ENCODE results near the gene TPP1. TPM values are rescaled to one million over a fixed set of nuclear protein-coding genes. Genes with fewer than 3 reads are reported as not detected.

The TPP1 gene
- total and polyA plus RNA-seq, 2 donors (not counting 1 experiment from before 2014, with no cell fraction given): 127 to 136 TPM

DNA sequence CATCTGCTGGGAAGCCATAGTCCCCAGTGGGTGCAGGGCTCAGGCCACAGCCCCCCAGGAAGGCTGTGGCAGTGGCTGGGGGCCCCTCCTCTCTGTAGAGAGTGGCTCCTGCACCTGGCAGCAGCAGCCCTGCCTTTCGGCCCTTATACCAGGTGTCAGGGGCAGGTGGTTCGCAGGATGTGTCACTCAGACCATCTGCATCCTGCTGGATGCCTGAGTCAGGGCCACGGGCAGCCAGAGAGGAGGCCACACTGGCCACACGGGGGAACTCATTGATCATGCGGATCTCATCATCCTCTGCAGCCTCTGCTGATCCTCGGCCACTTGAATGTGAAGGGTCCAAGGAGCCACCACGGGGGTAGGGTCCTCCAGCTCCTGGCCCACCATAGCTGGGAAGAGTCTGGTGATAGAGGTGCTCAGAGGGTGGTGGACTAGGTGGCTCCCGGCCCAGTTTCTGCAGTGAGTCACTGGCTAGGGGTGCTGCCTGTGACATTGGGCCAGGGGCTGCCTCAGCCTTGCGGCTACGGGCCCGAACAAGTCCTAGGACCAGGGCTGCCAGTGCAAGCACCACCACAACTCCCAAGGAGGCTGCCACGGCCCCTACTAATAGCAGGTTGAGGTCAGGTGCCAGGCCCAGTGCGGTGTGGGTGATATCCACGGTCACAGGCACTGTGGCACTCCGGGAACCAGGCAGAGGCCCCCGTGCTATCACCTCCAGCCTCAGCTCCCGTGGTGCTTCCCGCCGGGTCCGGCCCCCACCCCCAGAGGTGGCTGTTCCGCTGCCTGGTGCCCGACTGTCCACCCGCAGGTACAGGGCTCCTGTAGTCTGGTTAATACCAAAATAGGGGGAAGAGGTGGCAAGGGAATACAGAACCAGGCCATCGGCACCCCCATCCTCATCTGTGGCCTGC, 3.3 kb upstream of the TPP1 start:
- Histone ChIP-seq H3K9me3 (ENCODE audit: control insufficient read depth, insufficient read depth, low read depth, low read length) (no peaks in the 10 kb centered on the region), H3K4me1 (ENCODE audit: control insufficient read depth, extremely low read depth, insufficient read depth, low read length) (peaks cover under 1% of the 10 kb centered on the region), H3K9ac (ENCODE audit: insufficient read depth, low read length) (no peak overlapping the region), H2AFZ (ENCODE audit: low read length) (no peak overlapping the region), H3K27ac (ENCODE audit: insufficient read depth, low read length) (no peak overlapping the region), H3K36me3 (ENCODE audit: control insufficient read depth, insufficient read depth, low read length) (no peaks in the 10 kb centered on the region), H3K27me3 (ENCODE audit: control insufficient read depth, insufficient read depth, low read length) (no peaks in the 10 kb centered on the region), H4K20me1 (ENCODE audit: control insufficient read depth, extremely low read depth, insufficient read depth, low read length) (no peaks in the 10 kb centered on the region), H3K79me2 (ENCODE audit: control insufficient read depth, insufficient read depth, low read length) (peaks cover 7% of the 10 kb centered on the region), H3K4me2 (ENCODE audit: extremely low read depth, insufficient read depth, low read length) (no peak overlapping the region), H3K4me3 (replicated peaks in 1 of 4; ENCODE audit: control extremely low read depth in 1 of 4, insufficient read depth in 1 of 4, low read depth in 3 of 4, low read length in 4 of 4) (no peak overlapping the region)
- DNase-seq (ENCODE audit: low read depth in 2 of 2): no peak
- TF ChIP-seq, protein P1, sequence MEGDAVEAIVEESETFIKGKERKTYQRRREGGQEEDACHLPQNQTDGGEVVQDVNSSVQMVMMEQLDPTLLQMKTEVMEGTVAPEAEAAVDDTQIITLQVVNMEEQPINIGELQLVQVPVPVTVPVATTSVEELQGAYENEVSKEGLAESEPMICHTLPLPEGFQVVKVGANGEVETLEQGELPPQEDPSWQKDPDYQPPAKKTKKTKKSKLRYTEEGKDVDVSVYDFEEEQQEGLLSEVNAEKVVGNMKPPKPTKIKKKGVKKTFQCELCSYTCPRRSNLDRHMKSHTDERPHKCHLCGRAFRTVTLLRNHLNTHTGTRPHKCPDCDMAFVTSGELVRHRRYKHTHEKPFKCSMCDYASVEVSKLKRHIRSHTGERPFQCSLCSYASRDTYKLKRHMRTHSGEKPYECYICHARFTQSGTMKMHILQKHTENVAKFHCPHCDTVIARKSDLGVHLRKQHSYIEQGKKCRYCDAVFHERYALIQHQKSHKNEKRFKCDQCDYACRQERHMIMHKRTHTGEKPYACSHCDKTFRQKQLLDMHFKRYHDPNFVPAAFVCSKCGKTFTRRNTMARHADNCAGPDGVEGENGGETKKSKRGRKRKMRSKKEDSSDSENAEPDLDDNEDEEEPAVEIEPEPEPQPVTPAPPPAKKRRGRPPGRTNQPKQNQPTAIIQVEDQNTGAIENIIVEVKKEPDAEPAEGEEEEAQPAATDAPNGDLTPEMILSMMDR (conservative IDR thresholded peaks at IDR 0.05 in 1 of 2, IDR thresholded peaks at IDR 0.05 in 1 of 2; ENCODE audit: low read depth in 1 of 2, low read length in 2 of 2): no peak
- no peak for TF ChIP-seq EZH2 (IDR thresholded peaks at IDR 0.05; ENCODE audit: low read length, missing control alignments)

DNA sequence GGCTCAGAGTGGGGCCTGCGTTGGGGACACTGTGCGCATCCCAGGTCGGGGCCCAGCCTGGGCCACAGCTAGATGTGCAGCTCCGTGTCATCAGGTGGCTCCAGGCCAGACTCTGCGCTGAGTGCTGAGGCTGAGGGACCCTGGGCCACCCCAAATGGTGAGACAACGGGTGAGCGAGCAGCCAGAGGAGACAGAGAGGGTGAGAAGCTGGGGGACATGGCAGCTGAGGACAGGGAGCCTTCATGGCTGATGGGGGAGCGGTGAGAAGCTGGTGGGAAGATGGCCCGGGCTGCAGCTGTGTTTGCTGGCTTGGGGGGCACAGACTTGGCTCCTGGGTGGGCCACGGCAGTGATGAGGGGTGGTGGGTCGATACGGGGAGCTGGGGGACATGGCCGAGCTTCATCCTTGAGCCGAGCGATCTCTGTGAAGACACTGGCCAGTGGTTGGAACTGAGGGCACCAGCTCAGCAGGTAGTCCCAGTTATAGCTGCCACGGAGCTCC, 2.5 kb upstream of the TPP1 start:
- peaks cover 2% of the 10 kb centered on the region for H3K4me1 ChIP-seq (ENCODE audit: control insufficient read depth, extremely low read depth, insufficient read depth, low read length)
- no peaks in the 10 kb centered on the region for H3K9me3 ChIP-seq (ENCODE audit: control insufficient read depth, insufficient read depth, low read depth, low read length)
- H3K36me3 ChIP-seq (ENCODE audit: control insufficient read depth, insufficient read depth, low read length): peaks cover under 1% of the 10 kb centered on the region
- TF ChIP-seq, protein P1 (conservative IDR thresholded peaks at IDR 0.05 in 1 of 2, IDR thresholded peaks at IDR 0.05 in 1 of 2; ENCODE audit: low read depth in 1 of 2, low read length in 2 of 2): no peak
- no peak for TF ChIP-seq EZH2 (IDR thresholded peaks at IDR 0.05; ENCODE audit: low read length, missing control alignments)
- H3K4me2 ChIP-seq (ENCODE audit: extremely low read depth, insufficient read depth, low read length): no peak overlapping the region
- no peaks in the 10 kb centered on the region for H4K20me1 ChIP-seq (ENCODE audit: control insufficient read depth, extremely low read depth, insufficient read depth, low read length)
- H3K27me3 ChIP-seq (ENCODE audit: control insufficient read depth, insufficient read depth, low read length): no peaks in the 10 kb centered on the region
- H3K79me2 ChIP-seq (ENCODE audit: control insufficient read depth, insufficient read depth, low read length): peaks cover 12% of the 10 kb centered on the region
- H3K4me3 ChIP-seq (replicated peaks in 1 of 4; ENCODE audit: control extremely low read depth in 1 of 4, insufficient read depth in 1 of 4, low read depth in 3 of 4, low read length in 4 of 4): no peak overlapping the region
- H3K27ac ChIP-seq (ENCODE audit: insufficient read depth, low read length): no peak overlapping the region
- no peak overlapping the region for H3K9ac ChIP-seq (ENCODE audit: insufficient read depth, low read length)
- no peak for DNase-seq (ENCODE audit: low read depth in 2 of 2)
- H2AFZ ChIP-seq (ENCODE audit: low read length): no peak overlapping the region

DNA sequence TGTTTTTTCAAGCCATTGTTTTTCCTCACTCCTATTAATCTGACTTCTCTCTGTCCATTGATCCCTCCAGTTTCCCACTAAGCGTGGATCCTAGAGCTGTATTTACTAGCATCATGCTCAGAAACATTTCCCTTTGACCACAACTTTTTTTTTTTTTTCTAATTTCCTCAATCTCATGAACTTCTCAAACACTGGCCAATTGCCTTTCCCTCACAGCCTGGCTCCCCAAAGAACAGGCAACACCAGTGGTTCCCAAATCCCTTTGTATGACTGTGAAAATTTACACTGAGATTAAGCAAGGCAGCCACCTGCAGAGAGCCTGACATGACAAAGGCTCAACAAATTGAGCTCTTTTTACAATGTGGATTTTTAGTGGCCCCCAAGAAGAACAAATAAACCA, 1.4 kb upstream of the TPP1 start:
- Histone ChIP-seq H3K27me3 (ENCODE audit: control insufficient read depth, insufficient read depth, low read length) (no peaks in the 10 kb centered on the region), H4K20me1 (ENCODE audit: control insufficient read depth, extremely low read depth, insufficient read depth, low read length) (no peaks in the 10 kb centered on the region), H3K79me2 (ENCODE audit: control insufficient read depth, insufficient read depth, low read length) (peaks cover 13% of the 10 kb centered on the region), H2AFZ (ENCODE audit: low read length) (no peak overlapping the region), H3K36me3 (ENCODE audit: control insufficient read depth, insufficient read depth, low read length) (peaks cover 6% of the 10 kb centered on the region), H3K4me1 (ENCODE audit: control insufficient read depth, extremely low read depth, insufficient read depth, low read length) (peaks cover 4% of the 10 kb centered on the region), H3K4me3 (replicated peaks in 1 of 4; ENCODE audit: control extremely low read depth in 1 of 4, insufficient read depth in 1 of 4, low read depth in 3 of 4, low read length in 4 of 4) (no peak overlapping the region), H3K27ac (ENCODE audit: insufficient read depth, low read length) (no peak overlapping the region), H3K4me2 (ENCODE audit: extremely low read depth, insufficient read depth, low read length) (no peak overlapping the region), H3K9me3 (ENCODE audit: control insufficient read depth, insufficient read depth, low read depth, low read length) (no peaks in the 10 kb centered on the region), H3K9ac (ENCODE audit: insufficient read depth, low read length) (no peak overlapping the region)
- no peak for TF ChIP-seq EZH2 (IDR thresholded peaks at IDR 0.05; ENCODE audit: low read length, missing control alignments)
- TF ChIP-seq, protein P1 (conservative IDR thresholded peaks at IDR 0.05 in 1 of 2, IDR thresholded peaks at IDR 0.05 in 1 of 2; ENCODE audit: low read depth in 1 of 2, low read length in 2 of 2): no peak
- DNase-seq (ENCODE audit: low read depth in 2 of 2): no peak
